K562 (cell line): ENCODE data around the gene TTLL4. TPM values are rescaled to one million over a fixed set of nuclear protein-coding genes. Genes with fewer than 3 reads are reported as not detected.

Experiments
- ARID4B ChIP-seq: sonication (generic); formaldehyde crosslinking; IDR thresholded peaks from 2 replicates; pipeline ENCODE4 v1.8.0; 2022; ENCODE audit warnings: mild to moderate bottlenecking, missing genetic modification reagents
- NBN ChIP-seq: fragments of 450-650 bp; IDR thresholded peaks from 2 replicates; pipeline ENCODE4 v1.6.1; 2016; ENCODE audit warnings: low read depth, mild to moderate bottlenecking
- ZKSCAN8 ChIP-seq: fragments of 200-800 bp; sonication (Bioruptor generic); IDR thresholded peaks from 2 replicates; pipeline ENCODE4 v1.6.1; 2016; ENCODE audit warnings: missing genetic modification characterization, missing compliant biosample characterization
- ZNF134 ChIP-seq: fragments of 250-450 bp; sonication (Bioruptor Pico); conservative IDR thresholded peaks from 2 replicates; pipeline ENCODE4 v1.4.0; 2020
- ZNF253 ChIP-seq: fragments of 250-450 bp; sonication (Bioruptor Pico); conservative IDR thresholded peaks from 2 replicates; pipeline ENCODE4 v1.6.1; 2021; ENCODE audit warnings: mild to moderate bottlenecking
- polyA plus RNA-seq, 8 experiments: library from polyadenylated mRNA; depleted of rRNA in 4 of 8; stranded (reverse) in 5 of 8; unstranded in 3 of 8; fragments of >200 nt; fragmentation: Nextera tagmentation in 2 of 8; fragmentation: Illumina TruSeq in 1 of 8; extraction: Ambion mirVana in 2 of 8; extraction: Trizol in 1 of 8; gene quantifications; 2 replicates each; pipeline versions ENCODE4 v1.2.1 to v1.2.3, GENCODE V29; 2011 to 2014; ENCODE audit warnings: inconsistent platforms in 1 of 8, missing spikeins in 1 of 8
- total RNA-seq, 7 experiments: library from RNA; depleted of rRNA in 6 of 7; stranded (reverse); fragments of >200 nt in 6 of 7; fragmentation: Illumina TruSeq in 2 of 7; extraction: Trizol in 2 of 7; gene quantifications; 2 replicates each; pipeline versions ENCODE4 v1.2.1 to v1.2.3, GENCODE V29; 2011 to 2021; ENCODE audit warnings: low replicate concordance in 1 of 7

The TTLL4 gene
- total and polyA plus RNA-seq, 9 of the 15 experiments (the other 6 are each of a cell fraction or from before 2014, with no cell fraction given), result 12.6 to 67.5 (median 24.5) TPM

GRCh38 chr2:218780046-218780445 is 69.4 kb downstream of the TTLL4 start (continued):
- no peak for TF ChIP-seq ZNF253 (CRISPR knock-in tag)
- no peak for TF ChIP-seq NBN
- no peak for TF ChIP-seq ZNF134 (CRISPR knock-in tag)
- TF ChIP-seq ARID4B (CRISPR knock-in tag), result no peak
- TF ChIP-seq ZKSCAN8 (CRISPR knock-in tag), result no peak
